Rectal smooth muscle tissue (tissue), 1 donor: ENCODE measurements around the gene FLNC.

Experiments used
- H3K27ac ChIP-seq: one replicate; pipeline ENCODE4 v1.7.0; 2013; ENCODE audit warnings: low read depth, low read length, inconsistent platforms
- H3K27me3 ChIP-seq: one replicate; pipeline ENCODE4 v1.7.0; 2013; ENCODE audit warnings: low read length; ENCODE audit not compliant: control insufficient read depth, insufficient read depth
- H3K36me3 ChIP-seq: one replicate; pipeline ENCODE4 v1.7.0; 2013; ENCODE audit warnings: low read length; ENCODE audit not compliant: control insufficient read depth, insufficient read depth
- H3K4me1 ChIP-seq: one replicate; pipeline ENCODE4 v1.7.0; 2013; ENCODE audit warnings: low read length; ENCODE audit not compliant: control insufficient read depth, insufficient read depth
- H3K4me3 ChIP-seq: one replicate; pipeline ENCODE4 v1.7.0; 2013; ENCODE audit warnings: low read length
- H3K9ac ChIP-seq: one replicate; pipeline ENCODE4 v1.7.0; 2013; ENCODE audit warnings: low read length

FLNC gene

GRCh38 chr7:128856001-128856718, 26.0 kb downstream of the FLNC start:
- no peak overlapping the region for H3K27ac ChIP-seq
- no peak overlapping the region for H3K9ac ChIP-seq
- H3K36me3 ChIP-seq = peaks cover 37% of the 10 kb centered on the region
- H3K4me3 ChIP-seq = no peak overlapping the region
- H3K4me1 ChIP-seq = peaks cover 8% of the 10 kb centered on the region
- no peaks in the 10 kb centered on the region for H3K27me3 ChIP-seq

GRCh38 chr7:128858380-128859231, 28.4 kb downstream of the FLNC start:
- Histone ChIP-seq H3K27me3 (no peaks in the 10 kb centered on the region), H3K4me1 (peaks cover 17% of the 10 kb centered on the region), H3K4me3 (no peak overlapping the region), H3K9ac (no peak overlapping the region), H3K27ac (peak overlapping the region; percentile 56), H3K36me3 (peaks cover 17% of the 10 kb centered on the region)

DNA sequence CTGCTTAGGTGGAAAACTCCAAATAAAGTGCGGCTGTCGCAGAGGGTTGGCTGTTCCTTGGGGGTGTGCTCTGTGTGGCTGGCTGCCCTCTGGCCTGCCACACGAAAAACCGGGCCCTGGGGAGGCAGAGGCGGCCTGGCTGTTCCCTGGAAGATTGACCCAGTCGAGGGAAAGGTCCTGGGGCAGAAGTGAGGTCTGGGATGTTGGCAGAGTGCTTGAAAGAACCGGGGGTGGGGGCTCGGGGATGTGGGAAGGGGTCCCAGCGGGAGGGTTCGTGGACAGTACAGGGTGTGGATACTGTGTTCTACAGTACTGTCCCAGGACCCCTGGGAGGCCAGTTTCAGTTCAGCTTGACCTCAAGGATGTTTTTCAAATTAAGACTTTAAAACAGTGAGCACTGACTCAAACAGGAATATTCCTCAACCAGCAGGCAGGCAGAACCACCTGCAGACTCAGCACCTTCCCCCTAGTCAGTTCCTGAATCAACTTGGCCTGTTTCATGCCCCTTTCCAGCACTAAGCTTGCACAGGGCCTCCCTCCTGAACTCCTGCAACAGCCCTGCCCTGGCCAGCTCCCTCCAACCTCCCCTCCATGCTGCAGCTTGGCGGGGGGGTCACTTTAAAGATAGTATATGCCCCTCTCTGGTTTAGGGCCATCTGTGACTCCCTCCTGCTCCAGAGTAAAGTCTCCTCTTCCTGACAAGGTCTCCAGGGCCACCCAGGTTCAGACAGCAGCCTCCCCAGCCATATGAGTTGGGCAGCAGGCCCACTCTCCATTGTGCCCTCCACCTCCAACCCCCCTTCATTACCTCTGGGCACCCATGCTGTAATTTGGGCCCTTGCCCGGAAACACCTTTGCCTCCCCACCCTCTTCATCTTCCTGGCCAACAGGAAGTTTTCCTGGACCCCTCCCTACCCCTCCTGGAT, 29.3 kb downstream of the FLNC start:
- no peaks in the 10 kb centered on the region for H3K27me3 ChIP-seq
- peak overlapping the region; percentile 63 for H3K27ac ChIP-seq
- no peak overlapping the region for H3K4me3 ChIP-seq
- H3K9ac ChIP-seq = no peak overlapping the region
- peaks cover 20% of the 10 kb centered on the region for H3K4me1 ChIP-seq
- peaks cover 17% of the 10 kb centered on the region for H3K36me3 ChIP-seq

- Histone ChIP-seq H3K4me3 (no peak overlapping the region), H3K4me1 (peaks cover 20% of the 10 kb centered on the region), H3K27ac (peak overlapping the region; percentile 63), H3K27me3 (no peaks in the 10 kb centered on the region), H3K9ac (no peak overlapping the region), H3K36me3 (peaks cover 8% of the 10 kb centered on the region)
Measured at GRCh38 chr7:128860158-128861073, 30.2 kb downstream of the FLNC start.

GRCh38 chr7:128861957-128862570, 31.9 kb downstream of the FLNC start:
- peaks cover 6% of the 10 kb centered on the region for H3K36me3 ChIP-seq
- peaks cover 20% of the 10 kb centered on the region for H3K4me1 ChIP-seq
- H3K4me3 ChIP-seq = peak overlapping the region; percentile 55
- H3K27me3 ChIP-seq = no peaks in the 10 kb centered on the region
- H3K27ac ChIP-seq = peak overlapping the region; percentile 60
- H3K9ac ChIP-seq = peak overlapping the region; percentile 34

DNA sequence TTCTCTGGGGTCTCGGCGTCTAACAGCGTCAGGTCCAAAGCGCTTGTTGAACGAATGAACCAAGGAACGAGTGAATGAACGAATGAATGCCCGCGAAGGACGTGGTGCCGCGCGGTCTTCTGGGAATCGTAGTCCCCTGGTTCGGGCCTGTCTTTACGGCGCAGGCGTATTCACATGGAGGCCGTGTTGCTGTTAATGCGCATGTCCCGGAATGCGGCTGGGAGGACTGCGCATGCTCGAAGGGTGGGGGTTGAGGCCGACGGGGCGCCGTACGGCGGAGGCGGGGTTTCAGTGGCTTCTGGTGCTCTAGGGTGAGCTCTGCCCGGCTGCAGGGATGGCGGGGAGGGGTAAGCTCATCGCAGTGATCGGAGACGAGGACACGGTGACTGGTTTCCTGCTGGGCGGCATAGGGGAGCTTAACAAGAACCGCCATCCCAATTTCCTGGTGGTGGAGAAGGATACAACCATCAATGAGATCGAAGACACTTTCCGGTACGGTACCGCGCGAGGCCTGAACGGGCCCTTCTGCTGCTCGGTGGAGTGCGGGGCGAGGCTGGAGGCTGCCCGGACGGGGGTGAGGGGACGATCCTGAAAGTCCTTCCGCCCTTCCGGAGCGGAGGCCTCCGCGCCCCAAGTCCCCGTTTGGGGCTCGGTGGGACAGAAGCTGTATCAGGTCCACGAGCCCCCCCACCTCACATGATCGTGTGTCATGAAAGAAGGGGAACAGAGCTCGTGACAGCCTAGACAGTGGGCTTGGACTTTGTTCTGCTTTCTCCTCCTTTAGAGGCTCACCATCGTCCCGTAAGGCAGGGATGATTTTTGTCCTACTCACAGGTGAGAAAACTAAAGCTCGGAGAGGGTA, 32.6 kb downstream of the FLNC start, which contains the start of gene ATP6V1F:
TSS of gene ATP6V1F (plus strand) at position 286 of the 862 bp plus-strand sequence. CDS start at position 335, 49 bp downstream.
- Histone ChIP-seq H3K4me3 (peak within 1 kb of the TSS; percentile 88), H3K9ac (peak within 1 kb of the TSS; percentile 59), H3K36me3 (peaks cover 6% of the 10 kb centered on the region), H3K4me1 (peaks cover 20% of the 10 kb centered on the region), H3K27ac (peak within 1 kb of the TSS; percentile 67), H3K27me3 (no peaks in the 10 kb centered on the region)

DNA sequence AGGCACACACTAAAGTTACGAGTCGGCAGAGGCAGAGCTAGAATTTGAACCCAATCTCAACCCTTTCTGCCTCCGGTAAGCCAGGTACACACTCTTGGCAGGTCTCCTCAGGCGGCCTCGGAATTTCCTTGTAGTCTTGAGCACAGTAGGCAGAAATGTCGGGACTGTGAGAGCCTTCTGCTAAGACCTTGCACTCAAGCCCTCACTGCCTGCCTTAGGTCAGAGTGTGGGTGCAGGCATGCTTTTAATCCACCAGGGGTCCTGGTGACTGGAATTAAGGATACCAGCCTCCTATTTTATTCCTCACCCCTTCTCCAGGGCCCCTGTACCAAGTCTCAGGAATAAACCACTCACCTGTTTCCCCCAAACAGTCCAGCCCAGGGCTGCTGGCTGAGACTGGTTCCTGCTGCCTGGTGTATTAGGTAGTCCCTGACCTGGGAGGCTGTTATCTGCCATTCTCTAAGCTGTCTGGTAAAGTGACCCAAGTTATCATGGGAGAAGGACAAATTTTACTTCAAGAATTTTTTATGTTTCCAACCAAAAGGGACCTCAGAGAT, 33.3 kb downstream of the FLNC start:
- Histone ChIP-seq H3K9ac (peak overlapping the region; percentile 59), H3K36me3 (peaks cover 6% of the 10 kb centered on the region), H3K27ac (peak overlapping the region; percentile 67), H3K4me1 (peaks cover 20% of the 10 kb centered on the region), H3K27me3 (no peaks in the 10 kb centered on the region), H3K4me3 (peak overlapping the region; percentile 88)

DNA sequence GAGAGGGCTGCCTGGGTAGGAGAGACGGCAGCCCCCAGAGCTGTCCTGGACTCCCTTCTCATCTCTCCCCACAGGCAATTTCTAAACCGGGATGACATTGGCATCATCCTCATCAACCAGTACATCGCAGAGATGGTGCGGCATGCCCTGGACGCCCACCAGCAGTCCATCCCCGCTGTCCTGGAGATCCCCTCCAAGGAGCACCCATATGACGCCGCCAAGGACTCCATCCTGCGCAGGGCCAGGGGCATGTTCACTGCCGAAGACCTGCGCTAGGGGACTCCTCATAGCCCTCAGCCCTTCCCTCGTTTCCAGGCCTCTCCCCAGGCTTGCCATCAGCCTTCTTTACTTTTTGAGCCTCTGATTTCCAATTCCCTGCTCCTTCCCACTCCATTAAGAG, 35.1 kb downstream of the FLNC start:
- Histone ChIP-seq H3K27ac (no peak overlapping the region), H3K4me1 (peaks cover 25% of the 10 kb centered on the region), H3K4me3 (no peak overlapping the region), H3K27me3 (no peaks in the 10 kb centered on the region), H3K9ac (no peak overlapping the region), H3K36me3 (peaks cover 6% of the 10 kb centered on the region)

GRCh38 chr7:128865996-128866877, 36.0 kb downstream of the FLNC start:
- peaks cover 17% of the 10 kb centered on the region for H3K4me1 ChIP-seq
- H3K4me3 ChIP-seq = no peak overlapping the region
- H3K9ac ChIP-seq = no peak overlapping the region
- H3K36me3 ChIP-seq = peaks cover 6% of the 10 kb centered on the region
- no peak overlapping the region for H3K27ac ChIP-seq
- no peaks in the 10 kb centered on the region for H3K27me3 ChIP-seq
